ENCODE results near the gene RDX.
"Not testable (repeated sequence)": the region's sequence is repeated elsewhere in the genome, so short reads cannot be mapped to it uniquely, and the experiment has no call there.

RDX gene

DNA sequence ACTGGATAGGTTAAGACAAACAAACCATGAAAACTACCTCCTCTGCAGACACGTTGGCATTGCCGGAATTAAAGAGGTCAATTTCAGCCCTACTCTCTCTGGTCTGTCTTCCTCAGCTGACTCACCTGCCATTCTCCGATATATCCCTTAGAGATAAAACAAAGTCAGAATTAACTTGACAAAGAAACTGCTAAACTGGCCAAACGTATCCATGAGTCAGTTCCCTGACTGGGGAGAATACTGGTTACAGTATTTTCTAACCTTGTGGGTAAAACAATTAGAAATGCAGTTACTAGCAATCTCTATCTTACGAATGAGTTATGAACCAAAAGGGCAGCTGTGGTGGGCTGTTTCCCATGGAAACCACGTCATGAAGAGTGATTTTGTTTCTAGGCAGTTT is 96.2 kb downstream of the RDX start:
- TF ChIP-seq, protein P1, sequence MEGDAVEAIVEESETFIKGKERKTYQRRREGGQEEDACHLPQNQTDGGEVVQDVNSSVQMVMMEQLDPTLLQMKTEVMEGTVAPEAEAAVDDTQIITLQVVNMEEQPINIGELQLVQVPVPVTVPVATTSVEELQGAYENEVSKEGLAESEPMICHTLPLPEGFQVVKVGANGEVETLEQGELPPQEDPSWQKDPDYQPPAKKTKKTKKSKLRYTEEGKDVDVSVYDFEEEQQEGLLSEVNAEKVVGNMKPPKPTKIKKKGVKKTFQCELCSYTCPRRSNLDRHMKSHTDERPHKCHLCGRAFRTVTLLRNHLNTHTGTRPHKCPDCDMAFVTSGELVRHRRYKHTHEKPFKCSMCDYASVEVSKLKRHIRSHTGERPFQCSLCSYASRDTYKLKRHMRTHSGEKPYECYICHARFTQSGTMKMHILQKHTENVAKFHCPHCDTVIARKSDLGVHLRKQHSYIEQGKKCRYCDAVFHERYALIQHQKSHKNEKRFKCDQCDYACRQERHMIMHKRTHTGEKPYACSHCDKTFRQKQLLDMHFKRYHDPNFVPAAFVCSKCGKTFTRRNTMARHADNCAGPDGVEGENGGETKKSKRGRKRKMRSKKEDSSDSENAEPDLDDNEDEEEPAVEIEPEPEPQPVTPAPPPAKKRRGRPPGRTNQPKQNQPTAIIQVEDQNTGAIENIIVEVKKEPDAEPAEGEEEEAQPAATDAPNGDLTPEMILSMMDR (IDR thresholded peaks at IDR 0.05; ENCODE audit: low read depth, low read length): no peak
- no peak overlapping the region for H3K4me3 ChIP-seq (ENCODE audit: low read depth, low read length)

DNA sequence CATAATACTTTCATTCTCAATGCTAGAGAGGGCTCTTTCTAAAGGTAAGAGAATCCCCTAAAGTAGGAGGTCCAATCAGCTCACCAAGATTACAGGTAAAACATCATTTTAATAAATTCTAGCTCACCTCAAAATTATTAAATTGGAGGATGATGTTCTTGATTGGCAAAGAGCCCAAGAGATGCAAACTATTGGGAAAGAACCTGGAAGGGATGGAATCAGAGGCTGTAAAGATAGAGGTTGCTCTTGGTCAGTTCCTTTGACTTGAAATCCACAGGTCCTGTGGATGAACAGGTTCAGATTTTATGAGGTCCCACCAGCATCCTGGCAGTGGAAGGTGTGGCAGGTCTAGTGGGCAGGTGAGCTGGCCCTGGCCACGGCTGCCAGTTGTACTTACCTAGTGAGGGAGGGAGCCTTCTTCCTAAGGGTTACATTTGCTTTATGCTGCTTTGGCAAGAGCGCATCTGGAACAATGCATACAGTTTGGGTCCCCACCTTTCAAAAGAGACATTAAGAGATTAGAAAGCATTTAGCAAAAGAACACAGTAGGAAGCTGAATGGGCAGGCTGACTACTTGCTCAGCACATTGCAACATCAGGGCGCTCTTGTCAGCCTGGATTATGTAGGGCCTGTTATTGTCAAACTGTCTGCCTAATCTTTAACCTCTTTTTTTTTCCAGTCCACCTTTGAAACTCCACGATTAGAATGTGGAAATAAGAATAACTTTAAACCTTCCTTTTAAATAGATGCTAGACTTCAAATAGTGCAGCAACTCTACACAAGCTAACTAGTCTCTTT is 97.0 kb downstream of the RDX start:
- no peak overlapping the region for H3K4me3 ChIP-seq (ENCODE audit: low read depth, low read length)
- TF ChIP-seq, protein P1 (IDR thresholded peaks at IDR 0.05; ENCODE audit: low read depth, low read length): no peak

DNA sequence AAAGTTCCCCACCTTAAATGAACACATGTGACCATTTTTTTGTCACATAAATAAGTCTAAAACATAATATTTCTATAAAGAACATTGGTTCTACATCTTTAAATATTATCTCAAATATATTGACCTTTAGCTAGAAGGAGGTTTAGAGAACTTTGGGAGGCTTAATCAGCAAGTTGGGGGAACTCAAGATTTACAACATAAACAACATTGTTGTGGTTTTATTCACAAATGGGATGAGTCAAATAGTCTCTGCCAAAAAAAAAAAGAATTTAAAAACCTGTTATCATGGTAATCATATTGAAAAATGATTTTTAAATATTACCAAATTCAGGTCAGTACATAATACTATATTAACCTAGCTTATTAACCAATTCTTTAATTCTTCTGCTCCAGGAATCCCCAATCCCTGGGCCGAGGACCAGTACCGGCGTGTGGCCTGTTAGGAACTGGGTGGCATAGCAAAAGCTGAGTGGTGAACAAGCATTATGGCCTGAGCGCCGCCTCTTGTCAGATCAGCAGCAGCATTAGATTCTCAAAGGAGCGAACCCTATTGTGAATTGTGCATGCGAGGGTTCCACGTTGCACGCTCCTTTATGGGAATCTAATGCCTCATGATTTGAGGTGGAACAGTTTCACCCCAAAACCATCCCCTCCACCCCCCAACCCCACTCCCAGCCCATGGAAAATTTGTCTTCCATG is 98.2 kb downstream of the RDX start:
- no peak overlapping the region for H3K4me3 ChIP-seq (ENCODE audit: low read depth, low read length)
- TF ChIP-seq, protein P1 (IDR thresholded peaks at IDR 0.05; ENCODE audit: low read depth, low read length): no peak

DNA sequence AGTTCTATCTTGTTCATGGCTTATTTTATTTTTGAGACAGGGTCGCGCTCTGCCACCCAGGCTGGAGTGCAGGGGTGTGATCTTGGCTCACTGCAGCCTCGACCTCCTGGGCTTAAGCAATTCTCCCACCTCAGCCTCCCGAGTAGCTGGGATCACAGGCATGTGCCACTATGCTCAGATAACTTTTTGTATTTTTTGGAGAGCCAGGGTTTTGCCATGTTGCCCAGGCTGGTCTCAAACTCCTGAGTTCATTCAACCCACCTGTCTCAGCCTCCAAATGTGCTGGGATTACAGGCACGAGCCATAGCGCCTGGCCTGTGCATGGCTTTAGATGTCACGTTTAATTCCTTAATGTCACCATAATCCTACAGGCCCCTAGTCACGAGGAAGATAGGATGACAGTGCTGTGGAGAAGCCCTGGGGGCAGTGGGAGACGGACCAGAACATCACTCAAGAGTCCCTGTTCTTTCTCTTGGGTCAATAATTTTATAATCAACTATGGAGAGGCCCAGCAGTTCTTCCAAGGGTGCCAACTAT is 99.5 kb downstream of the RDX start:
- TF ChIP-seq, protein P1 (IDR thresholded peaks at IDR 0.05; ENCODE audit: low read depth, low read length): no peak
- no peak overlapping the region for H3K4me3 ChIP-seq (ENCODE audit: low read depth, low read length)

DNA sequence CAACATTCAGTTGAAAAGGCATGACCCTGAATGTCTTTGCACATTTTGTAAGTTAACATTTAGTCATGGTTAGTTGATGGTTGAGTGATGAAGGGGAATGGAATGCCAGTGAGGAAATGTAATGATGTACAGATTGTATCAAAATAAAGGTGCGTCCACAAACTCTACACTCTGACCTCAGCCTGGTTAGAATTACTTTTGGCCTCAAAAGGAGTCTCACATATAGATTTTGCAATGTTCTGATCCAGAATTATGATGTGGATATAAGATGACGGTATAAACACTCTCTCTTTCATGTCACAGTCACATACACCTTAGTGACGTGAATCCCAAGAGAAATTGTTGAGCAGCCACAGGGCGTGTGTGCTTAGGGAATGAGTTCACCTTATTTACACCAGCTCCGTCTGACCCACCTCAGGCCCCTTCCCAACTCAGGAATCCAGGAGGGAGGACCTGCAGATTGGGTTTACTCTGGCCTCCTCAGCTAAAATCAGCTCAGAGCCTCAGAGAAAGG is 100.1 kb downstream of the RDX start:
- no peak overlapping the region for H3K4me3 ChIP-seq (ENCODE audit: low read depth, low read length)
- TF ChIP-seq, protein P1 (IDR thresholded peaks at IDR 0.05; ENCODE audit: low read depth, low read length): no peak

DNA sequence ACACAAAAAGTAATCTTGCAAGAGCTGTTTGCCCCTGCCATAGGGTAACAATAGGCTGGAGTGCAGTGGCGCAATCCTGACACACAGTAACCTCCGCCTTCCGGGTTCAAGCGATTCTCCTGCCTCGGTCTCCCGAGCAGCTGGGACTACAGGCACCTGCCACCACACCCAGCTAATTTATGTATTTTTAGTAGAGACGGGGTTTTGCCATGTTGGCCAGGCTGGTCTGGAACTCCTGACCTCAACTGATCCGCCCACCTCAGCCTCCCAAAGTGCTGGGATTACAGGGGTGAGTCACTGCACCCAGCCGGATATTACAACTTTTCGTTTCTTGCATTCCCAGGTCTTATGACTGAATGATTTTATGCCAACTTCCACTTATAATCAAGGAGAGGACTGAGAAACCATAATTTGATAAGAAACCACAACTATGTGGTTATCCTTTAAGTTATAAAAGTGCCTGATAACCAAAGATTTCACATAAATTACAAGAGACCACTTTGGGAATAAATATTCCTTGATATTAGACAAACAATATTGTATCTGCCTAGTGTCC is 102.1 kb downstream of the RDX start:
- not testable (repeated sequence) for H3K4me3 ChIP-seq (ENCODE audit: low read depth, low read length)

DNA sequence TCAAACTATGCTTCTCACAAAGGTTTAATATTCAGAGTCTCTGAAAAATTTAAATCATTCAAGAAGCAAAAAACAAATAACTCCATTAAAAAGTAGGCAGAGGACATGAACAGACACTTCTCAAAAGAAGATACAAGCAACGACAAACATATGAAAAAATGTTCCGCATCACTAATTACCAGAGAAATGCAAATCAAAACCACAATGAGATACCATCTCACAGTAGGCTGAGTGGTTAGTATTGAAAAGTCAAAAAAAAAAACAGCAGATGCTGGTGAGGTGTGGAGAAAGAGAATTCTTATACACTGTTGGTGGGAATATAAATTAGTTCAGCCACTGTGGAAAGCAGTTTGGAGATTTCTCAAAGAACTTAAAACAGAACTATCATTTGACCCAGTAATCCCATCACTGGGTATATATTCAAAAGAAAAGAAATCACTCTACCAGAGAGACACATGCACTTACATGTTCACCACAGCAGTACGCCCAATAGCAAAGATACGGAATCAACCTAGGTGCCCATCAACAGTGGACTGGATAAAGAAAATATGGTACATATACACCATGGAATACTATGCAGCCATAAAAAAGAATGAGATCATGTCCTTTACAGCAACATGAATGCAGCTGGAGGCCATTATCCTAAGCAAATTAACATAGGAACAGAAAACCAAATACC is 103.7 kb downstream of the RDX start:
- not testable (repeated sequence) for H3K4me3 ChIP-seq (ENCODE audit: low read depth, low read length)
